HEK293 (cell line): Measurements from ENCODE around the gene LSM2.

Source experiments
- BCL11B ChIP-seq: fragments of 450-650 bp; formaldehyde crosslinking; IDR thresholded peaks from 2 replicates; pipeline ENCODE4 v1.5.1; 2016; ENCODE audit warnings: low read depth, missing biosample characterization, missing genetic modification characterization
- KLF16 ChIP-seq: fragments of 450-650 bp; formaldehyde crosslinking; IDR thresholded peaks from 2 replicates; pipeline ENCODE4 v1.5.1; 2017; ENCODE audit warnings: missing biosample characterization, missing genetic modification characterization
- KLF8 ChIP-seq: fragments of 450-650 bp; formaldehyde crosslinking; IDR thresholded peaks from 2 replicates; pipeline ENCODE4 v1.5.1; 2016; ENCODE audit warnings: missing biosample characterization, missing genetic modification characterization
- PBX3 ChIP-seq: sonication (generic); formaldehyde crosslinking; IDR thresholded peaks from 2 replicates; pipeline ENCODE4 v1.8.1; 2022; ENCODE audit warnings: mild to moderate bottlenecking, moderate library complexity, missing genetic modification reagents
- PRDM1 ChIP-seq: fragments of 450-650 bp; formaldehyde crosslinking; IDR thresholded peaks from 2 replicates; pipeline ENCODE4; 2016; ENCODE audit warnings: missing biosample characterization, missing genetic modification characterization
- PRDM6 ChIP-seq: fragments of 450-650 bp; formaldehyde crosslinking; IDR thresholded peaks from 2 replicates; pipeline ENCODE4 v1.5.1; 2017; ENCODE audit warnings: missing biosample characterization, missing genetic modification characterization
- ZBTB7A ChIP-seq: fragments of 450-650 bp; formaldehyde crosslinking; IDR thresholded peaks from 2 replicates; pipeline ENCODE4 v1.5.1; 2016; ENCODE audit warnings: low read depth, missing biosample characterization, missing genetic modification characterization
- ZEB2 ChIP-seq: fragments of 450-650 bp; formaldehyde crosslinking; IDR thresholded peaks from 2 replicates; pipeline ENCODE4 v1.5.1; 2016; ENCODE audit warnings: missing biosample characterization, missing genetic modification characterization
- ZFP3 ChIP-seq: fragments of 450-650 bp; formaldehyde crosslinking; IDR thresholded peaks from 2 replicates; pipeline ENCODE4 v1.5.1; 2016; ENCODE audit warnings: low read depth, missing biosample characterization, missing genetic modification characterization
- ZNF114 ChIP-seq: fragments of 450-650 bp; formaldehyde crosslinking; IDR thresholded peaks from 2 replicates; pipeline ENCODE4 v1.5.0; 2017; ENCODE audit warnings: missing biosample characterization, missing genetic modification characterization
- ZNF175 ChIP-seq: fragments of 450-650 bp; formaldehyde crosslinking; IDR thresholded peaks from 2 replicates; pipeline ENCODE4 v1.5.1; 2016; ENCODE audit warnings: missing biosample characterization, missing genetic modification characterization
- ZNF23 ChIP-seq: fragments of 450-650 bp; formaldehyde crosslinking; IDR thresholded peaks from 2 replicates; pipeline ENCODE4 v1.5.1; 2016; ENCODE audit warnings: missing biosample characterization, missing genetic modification characterization, borderline replicate concordance
- ZNF24 ChIP-seq: fragments of 450-650 bp; formaldehyde crosslinking; IDR thresholded peaks from 2 replicates; pipeline ENCODE4 v1.5.1; 2016; ENCODE audit warnings: missing biosample characterization, missing genetic modification characterization
- ZNF324 ChIP-seq: fragments of 450-650 bp; formaldehyde crosslinking; IDR thresholded peaks from 2 replicates; pipeline ENCODE4 v1.5.1; 2016; ENCODE audit warnings: missing biosample characterization, missing genetic modification characterization
- ZNF341 ChIP-seq: fragments of 450-650 bp; formaldehyde crosslinking; IDR thresholded peaks from 2 replicates; pipeline ENCODE4; 2016; ENCODE audit warnings: low read depth, missing biosample characterization, missing genetic modification characterization
- ZNF37A ChIP-seq: fragments of 450-650 bp; IDR thresholded peaks from 2 replicates; pipeline ENCODE4 v1.5.1; 2018; ENCODE audit warnings: missing biosample characterization, missing genetic modification characterization
- ZNF394 ChIP-seq: fragments of 450-650 bp; formaldehyde crosslinking; IDR thresholded peaks from 2 replicates; pipeline ENCODE4 v1.5.1; 2016; ENCODE audit warnings: missing biosample characterization, missing genetic modification characterization, mild to moderate bottlenecking, moderate library complexity, borderline replicate concordance
- ZNF561 ChIP-seq: fragments of 450-650 bp; IDR thresholded peaks from 2 replicates; pipeline ENCODE4 v1.5.1; 2018; ENCODE audit warnings: missing biosample characterization, missing genetic modification characterization, borderline replicate concordance
- ZNF610 ChIP-seq: fragments of 450-650 bp; formaldehyde crosslinking; IDR thresholded peaks from 2 replicates; pipeline ENCODE4 v1.5.1; 2016; ENCODE audit warnings: missing biosample characterization, missing genetic modification characterization, borderline replicate concordance
- ZNF629 ChIP-seq: fragments of 450-650 bp; formaldehyde crosslinking; IDR thresholded peaks from 2 replicates; pipeline ENCODE4 v1.5.1; 2017; ENCODE audit warnings: missing biosample characterization, missing genetic modification characterization
- ZNF658 ChIP-seq: fragments of 450-650 bp; formaldehyde crosslinking; IDR thresholded peaks from 2 replicates; pipeline ENCODE4; 2016; ENCODE audit warnings: missing biosample characterization, missing genetic modification characterization
- ZNF692 ChIP-seq: fragments of 450-650 bp; formaldehyde crosslinking; IDR thresholded peaks from 2 replicates; pipeline ENCODE4 v1.5.1; 2016; ENCODE audit warnings: missing biosample characterization, missing genetic modification characterization
- ZNF704 ChIP-seq: fragments of 450-650 bp; formaldehyde crosslinking; IDR thresholded peaks from 2 replicates; pipeline ENCODE4 v1.5.1; 2016; ENCODE audit warnings: missing biosample characterization, missing genetic modification characterization
- ZNF76 ChIP-seq: fragments of 450-650 bp; formaldehyde crosslinking; IDR thresholded peaks from 2 replicates; pipeline ENCODE4; 2016; ENCODE audit warnings: low read depth, missing biosample characterization, missing genetic modification characterization, borderline replicate concordance
- ZNF843 ChIP-seq: fragments of 450-650 bp; formaldehyde crosslinking; IDR thresholded peaks from 2 replicates; pipeline ENCODE4 v1.5.1; 2016; ENCODE audit warnings: missing biosample characterization, missing genetic modification characterization
- TF ChIP-seq, protein P1 (sequence below): fragments of 450-650 bp; formaldehyde crosslinking; IDR thresholded peaks from 2 replicates; pipeline ENCODE4 v1.5.1; 2016; ENCODE audit warnings: missing biosample characterization, missing genetic modification characterization
- TF ChIP-seq, protein P2 (sequence below): fragments of 450-650 bp; formaldehyde crosslinking; IDR thresholded peaks from 2 replicates; pipeline ENCODE4 v1.5.1; 2017; ENCODE audit warnings: missing biosample characterization, mild to moderate bottlenecking, missing genetic modification characterization, moderate library complexity
- TF ChIP-seq, protein P3 (sequence below): fragments of 450-650 bp; formaldehyde crosslinking; IDR thresholded peaks from 2 replicates; pipeline ENCODE4 v1.5.1; 2016; ENCODE audit warnings: missing biosample characterization, missing genetic modification characterization

The LSM2 gene

DNA sequence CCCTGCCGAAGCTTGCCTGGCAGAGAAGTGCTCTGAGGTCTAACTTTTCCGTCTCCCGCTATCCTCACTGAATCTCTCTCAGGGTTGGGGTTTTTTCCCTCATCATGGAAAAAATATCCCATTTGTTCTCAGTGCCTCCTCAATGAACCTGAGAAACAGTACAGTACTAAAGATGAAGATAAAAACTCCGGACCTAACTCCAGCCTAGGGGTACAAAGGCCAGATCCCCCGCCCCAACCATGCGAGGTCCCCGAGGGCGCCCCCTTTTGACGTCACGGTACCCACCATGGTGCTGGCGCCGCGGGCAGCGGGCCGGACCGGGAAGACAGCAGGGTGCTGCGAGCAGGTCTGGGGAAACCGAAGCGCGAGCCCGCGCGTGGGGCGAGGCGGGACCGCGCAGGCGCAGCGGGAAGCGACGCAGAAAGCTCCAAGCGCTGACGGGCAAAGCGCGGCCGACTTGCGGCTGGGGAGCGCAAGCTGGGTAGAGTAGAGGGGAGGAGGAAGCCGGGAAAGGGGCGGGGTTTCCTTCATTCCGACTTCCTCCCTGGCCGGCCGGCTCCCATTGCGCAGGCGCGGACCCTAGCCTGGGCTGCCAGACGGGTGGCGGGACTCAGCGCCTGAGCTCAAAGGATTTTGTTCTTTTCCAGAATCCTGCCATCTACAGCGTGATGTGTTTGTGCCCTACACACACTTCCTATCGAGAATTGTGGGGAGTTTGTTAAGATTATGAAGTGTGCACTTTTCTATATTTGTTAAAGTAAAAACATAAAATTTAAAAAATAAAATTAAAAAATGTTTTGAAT is at the start of gene LSM2 (continued):
- no peak for TF ChIP-seq ZFP3
- TF ChIP-seq ZNF341, result 0 out of 2 replicates have a peak, but pooled peaks have one; percentile 20
- 0 out of 2 replicates have a peak, but pooled peaks have one; percentile 23 for TF ChIP-seq ZBTB7A (tag by site-specific recombination)
- TF ChIP-seq ZEB2 (tag by site-specific recombination), result peak; percentile 89
- peak; percentile 96 for TF ChIP-seq ZNF629 (tag by site-specific recombination)
- no peak for TF ChIP-seq BCL11B (tag by site-specific recombination)
- 0 out of 2 replicates have a peak, but pooled peaks have one; percentile 42 for TF ChIP-seq ZNF324 (tag by site-specific recombination)
- 0 out of 2 replicates have a peak, but pooled peaks have one; percentile 32 for TF ChIP-seq KLF16
- TF ChIP-seq KLF8, result peak; percentile 66; the same call in 1 of the 2 replicates
- peak; percentile 93 for TF ChIP-seq ZNF76 (tag by site-specific recombination)
- TF ChIP-seq PRDM6 (tag by site-specific recombination), result no peak
- no peak for TF ChIP-seq ZNF37A (tag by site-specific recombination)
- TF ChIP-seq ZNF610 (tag by site-specific recombination), result peak; percentile 57; the same call in 1 of the 2 replicates
- TF ChIP-seq ZNF114 (tag by site-specific recombination), result no peak
- no peak for TF ChIP-seq PRDM1
- peak; percentile 53; the same call in 1 of the 2 replicates for TF ChIP-seq ZNF394
- TF ChIP-seq ZNF24, result 0 out of 2 replicates have a peak, but pooled peaks have one; percentile 5
- peak; percentile 37; the same call in 1 of the 2 replicates for TF ChIP-seq ZNF843 (tag by site-specific recombination)
- peak; percentile 52 for TF ChIP-seq ZNF692 (tag by site-specific recombination)
- peak; percentile 78 for TF ChIP-seq ZNF561 (tag by site-specific recombination)
- TF ChIP-seq ZNF175 (tag by site-specific recombination), result no peak
- TF ChIP-seq, protein P1, sequence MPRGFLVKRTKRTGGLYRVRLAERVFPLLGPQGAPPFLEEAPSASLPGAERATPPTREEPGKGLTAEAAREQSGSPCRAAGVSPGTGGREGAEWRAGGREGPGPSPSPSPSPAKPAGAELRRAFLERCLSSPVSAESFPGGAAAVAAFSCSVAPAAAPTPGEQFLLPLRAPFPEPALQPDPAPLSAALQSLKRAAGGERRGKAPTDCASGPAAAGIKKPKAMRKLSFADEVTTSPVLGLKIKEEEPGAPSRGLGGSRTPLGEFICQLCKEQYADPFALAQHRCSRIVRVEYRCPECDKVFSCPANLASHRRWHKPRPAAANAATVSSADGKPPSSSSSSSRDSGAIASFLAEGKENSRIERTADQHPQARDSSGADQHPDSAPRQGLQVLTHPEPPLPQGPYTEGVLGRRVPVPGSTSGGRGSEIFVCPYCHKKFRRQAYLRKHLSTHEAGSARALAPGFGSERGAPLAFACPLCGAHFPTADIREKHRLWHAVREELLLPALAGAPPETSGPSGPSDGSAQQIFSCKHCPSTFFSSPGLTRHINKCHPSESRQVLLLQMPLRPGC, result peak; percentile 31; the same call in 1 of the 2 replicates
- no peak for TF ChIP-seq ZNF704 (tag by site-specific recombination)
- TF ChIP-seq PBX3, result 0 out of 2 replicates have a peak, but pooled peaks have one; percentile 34
- TF ChIP-seq ZNF658 (tag by site-specific recombination), result no peak
- no peak for TF ChIP-seq ZNF23 (tag by site-specific recombination)
- TF ChIP-seq, protein P2, sequence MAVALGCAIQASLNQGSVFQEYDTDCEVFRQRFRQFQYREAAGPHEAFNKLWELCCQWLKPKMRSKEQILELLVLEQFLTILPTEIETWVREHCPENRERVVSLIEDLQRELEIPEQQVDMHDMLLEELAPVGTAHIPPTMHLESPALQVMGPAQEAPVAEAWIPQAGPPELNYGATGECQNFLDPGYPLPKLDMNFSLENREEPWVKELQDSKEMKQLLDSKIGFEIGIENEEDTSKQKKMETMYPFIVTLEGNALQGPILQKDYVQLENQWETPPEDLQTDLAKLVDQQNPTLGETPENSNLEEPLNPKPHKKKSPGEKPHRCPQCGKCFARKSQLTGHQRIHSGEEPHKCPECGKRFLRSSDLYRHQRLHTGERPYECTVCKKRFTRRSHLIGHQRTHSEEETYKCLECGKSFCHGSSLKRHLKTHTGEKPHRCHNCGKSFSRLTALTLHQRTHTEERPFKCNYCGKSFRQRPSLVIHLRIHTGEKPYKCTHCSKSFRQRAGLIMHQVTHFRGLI (tag by site-specific recombination), result no peak
- TF ChIP-seq, protein P3, sequence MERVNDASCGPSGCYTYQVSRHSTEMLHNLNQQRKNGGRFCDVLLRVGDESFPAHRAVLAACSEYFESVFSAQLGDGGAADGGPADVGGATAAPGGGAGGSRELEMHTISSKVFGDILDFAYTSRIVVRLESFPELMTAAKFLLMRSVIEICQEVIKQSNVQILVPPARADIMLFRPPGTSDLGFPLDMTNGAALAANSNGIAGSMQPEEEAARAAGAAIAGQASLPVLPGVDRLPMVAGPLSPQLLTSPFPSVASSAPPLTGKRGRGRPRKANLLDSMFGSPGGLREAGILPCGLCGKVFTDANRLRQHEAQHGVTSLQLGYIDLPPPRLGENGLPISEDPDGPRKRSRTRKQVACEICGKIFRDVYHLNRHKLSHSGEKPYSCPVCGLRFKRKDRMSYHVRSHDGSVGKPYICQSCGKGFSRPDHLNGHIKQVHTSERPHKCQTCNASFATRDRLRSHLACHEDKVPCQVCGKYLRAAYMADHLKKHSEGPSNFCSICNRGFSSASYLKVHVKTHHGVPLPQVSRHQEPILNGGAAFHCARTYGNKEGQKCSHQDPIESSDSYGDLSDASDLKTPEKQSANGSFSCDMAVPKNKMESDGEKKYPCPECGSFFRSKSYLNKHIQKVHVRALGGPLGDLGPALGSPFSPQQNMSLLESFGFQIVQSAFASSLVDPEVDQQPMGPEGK (tag by site-specific recombination), result peak; percentile 81
